ENCODE measurements around the gene KIF18B.

KIF18B gene

DNA sequence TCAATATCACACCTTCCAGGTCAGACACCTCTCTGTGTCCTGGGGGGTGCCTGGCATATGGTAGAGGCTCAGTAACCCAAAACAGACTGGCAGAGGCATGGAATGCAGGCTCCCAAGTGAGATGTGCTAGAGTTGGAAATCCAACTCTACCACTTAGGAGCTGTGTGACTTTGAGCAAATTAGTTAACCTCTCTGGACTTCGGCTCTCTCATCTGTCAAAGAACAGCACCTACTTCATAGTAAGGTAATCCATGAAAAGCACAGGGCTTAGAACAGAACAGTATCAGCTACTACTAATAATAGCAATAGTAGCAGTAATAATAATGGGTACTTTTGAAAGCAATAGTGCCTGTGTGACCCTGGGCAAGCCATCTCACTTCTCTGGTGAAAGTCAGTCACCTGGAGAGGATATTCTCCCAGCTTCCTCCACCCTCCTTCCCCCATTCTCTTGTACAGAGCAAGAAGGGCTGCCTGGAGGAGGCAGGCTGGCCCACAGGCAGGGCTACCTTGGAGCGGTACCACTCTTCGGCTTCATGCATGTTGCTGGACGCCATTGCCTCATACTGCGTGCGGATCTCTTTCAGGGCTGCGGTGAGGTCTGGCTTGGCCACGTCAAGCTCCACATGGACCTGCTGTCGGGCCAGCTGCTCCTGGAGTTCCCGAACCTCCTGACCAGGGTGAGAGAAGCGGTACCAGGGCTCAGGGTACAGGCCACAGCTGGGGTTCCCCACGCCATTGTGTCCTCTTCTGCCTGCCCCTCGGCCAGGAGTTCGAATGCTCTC lies 34.6 kb downstream of the KIF18B start:
- peaks cover 9% of the 10 kb centered on the region for H3K27me3 ChIP-seq (ENCODE audit: insufficient read depth, poor library complexity, severe bottlenecking)
- no peak for DNase-seq (ENCODE audit: low read depth in 1 of 2, low spot score in 1 of 2)
- H3K4me3 ChIP-seq (replicated peaks; ENCODE audit: insufficient read depth, low read length): no peak overlapping the region
- TF ChIP-seq, protein P1, sequence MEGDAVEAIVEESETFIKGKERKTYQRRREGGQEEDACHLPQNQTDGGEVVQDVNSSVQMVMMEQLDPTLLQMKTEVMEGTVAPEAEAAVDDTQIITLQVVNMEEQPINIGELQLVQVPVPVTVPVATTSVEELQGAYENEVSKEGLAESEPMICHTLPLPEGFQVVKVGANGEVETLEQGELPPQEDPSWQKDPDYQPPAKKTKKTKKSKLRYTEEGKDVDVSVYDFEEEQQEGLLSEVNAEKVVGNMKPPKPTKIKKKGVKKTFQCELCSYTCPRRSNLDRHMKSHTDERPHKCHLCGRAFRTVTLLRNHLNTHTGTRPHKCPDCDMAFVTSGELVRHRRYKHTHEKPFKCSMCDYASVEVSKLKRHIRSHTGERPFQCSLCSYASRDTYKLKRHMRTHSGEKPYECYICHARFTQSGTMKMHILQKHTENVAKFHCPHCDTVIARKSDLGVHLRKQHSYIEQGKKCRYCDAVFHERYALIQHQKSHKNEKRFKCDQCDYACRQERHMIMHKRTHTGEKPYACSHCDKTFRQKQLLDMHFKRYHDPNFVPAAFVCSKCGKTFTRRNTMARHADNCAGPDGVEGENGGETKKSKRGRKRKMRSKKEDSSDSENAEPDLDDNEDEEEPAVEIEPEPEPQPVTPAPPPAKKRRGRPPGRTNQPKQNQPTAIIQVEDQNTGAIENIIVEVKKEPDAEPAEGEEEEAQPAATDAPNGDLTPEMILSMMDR (IDR thresholded peaks at IDR 0.05; ENCODE audit: insufficient read depth, low read length): no peak
- TF ChIP-seq, protein P2, sequence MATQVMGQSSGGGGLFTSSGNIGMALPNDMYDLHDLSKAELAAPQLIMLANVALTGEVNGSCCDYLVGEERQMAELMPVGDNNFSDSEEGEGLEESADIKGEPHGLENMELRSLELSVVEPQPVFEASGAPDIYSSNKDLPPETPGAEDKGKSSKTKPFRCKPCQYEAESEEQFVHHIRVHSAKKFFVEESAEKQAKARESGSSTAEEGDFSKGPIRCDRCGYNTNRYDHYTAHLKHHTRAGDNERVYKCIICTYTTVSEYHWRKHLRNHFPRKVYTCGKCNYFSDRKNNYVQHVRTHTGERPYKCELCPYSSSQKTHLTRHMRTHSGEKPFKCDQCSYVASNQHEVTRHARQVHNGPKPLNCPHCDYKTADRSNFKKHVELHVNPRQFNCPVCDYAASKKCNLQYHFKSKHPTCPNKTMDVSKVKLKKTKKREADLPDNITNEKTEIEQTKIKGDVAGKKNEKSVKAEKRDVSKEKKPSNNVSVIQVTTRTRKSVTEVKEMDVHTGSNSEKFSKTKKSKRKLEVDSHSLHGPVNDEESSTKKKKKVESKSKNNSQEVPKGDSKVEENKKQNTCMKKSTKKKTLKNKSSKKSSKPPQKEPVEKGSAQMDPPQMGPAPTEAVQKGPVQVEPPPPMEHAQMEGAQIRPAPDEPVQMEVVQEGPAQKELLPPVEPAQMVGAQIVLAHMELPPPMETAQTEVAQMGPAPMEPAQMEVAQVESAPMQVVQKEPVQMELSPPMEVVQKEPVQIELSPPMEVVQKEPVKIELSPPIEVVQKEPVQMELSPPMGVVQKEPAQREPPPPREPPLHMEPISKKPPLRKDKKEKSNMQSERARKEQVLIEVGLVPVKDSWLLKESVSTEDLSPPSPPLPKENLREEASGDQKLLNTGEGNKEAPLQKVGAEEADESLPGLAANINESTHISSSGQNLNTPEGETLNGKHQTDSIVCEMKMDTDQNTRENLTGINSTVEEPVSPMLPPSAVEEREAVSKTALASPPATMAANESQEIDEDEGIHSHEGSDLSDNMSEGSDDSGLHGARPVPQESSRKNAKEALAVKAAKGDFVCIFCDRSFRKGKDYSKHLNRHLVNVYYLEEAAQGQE (IDR thresholded peaks at IDR 0.05; ENCODE audit: insufficient replicate concordance, low read depth): no peak
- TF ChIP-seq SPI1 (IDR thresholded peaks at IDR 0.05; ENCODE audit: borderline replicate concordance, low read depth) (no peak), GABPA (IDR thresholded peaks at IDR 0.05; ENCODE audit: low read depth) (no peak), POLR2AphosphoS5 (IDR thresholded peaks at IDR 0.05; ENCODE audit: low read depth) (no peak)
- no peak overlapping the region for H3K27ac ChIP-seq (replicated peaks)

DNA sequence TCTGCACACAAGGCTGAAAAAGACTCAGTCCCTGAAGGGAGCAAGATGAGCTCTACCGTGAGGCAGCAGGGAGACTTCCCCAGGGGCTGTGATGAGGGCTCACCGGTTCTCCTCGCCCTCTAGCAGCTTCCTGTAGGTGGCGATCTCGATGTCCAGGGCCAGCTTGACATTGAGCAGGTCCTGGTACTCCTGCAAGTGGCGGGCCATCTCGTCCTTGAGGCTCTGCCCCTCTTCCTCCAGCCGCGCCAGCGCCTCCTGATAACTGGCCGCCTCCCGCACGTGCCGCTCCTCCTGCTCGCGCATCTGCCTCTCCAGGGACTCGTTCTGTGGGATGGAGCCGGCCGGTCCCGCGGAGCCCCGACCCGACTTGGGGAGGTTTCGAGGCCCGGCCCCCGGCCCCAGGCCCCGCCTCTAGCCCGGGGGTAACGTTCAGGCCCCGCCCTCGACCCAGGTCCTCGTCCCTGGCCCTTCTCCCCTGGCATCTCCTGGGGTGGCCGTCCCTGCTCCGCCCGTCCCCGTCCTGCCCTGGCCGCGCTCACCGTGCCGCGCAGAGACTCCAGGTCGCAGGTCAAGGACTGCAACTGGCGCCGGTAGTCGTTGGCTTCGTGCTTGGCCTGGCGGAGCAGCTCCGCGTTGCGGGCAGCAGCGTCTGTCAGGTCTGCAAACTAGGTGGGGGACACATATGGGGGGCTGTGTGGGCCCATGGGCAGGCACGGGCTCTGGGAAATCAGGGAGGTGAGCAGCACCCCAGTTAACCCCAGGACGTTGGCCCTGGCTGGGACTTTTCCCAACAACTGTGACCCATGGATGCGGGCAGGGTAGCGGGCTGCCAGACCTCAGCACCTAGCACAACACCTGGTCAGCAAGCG lies 36.2 kb downstream of the KIF18B start:
- peak overlapping the region; percentile 6; the same call in 1 of the 2 replicates for H3K4me3 ChIP-seq (replicated peaks; ENCODE audit: insufficient read depth, low read length)
- H3K27me3 ChIP-seq (ENCODE audit: insufficient read depth, poor library complexity, severe bottlenecking): peaks cover 9% of the 10 kb centered on the region
- TF ChIP-seq GABPA (IDR thresholded peaks at IDR 0.05; ENCODE audit: low read depth): no peak
- TF ChIP-seq, protein P1 (IDR thresholded peaks at IDR 0.05; ENCODE audit: insufficient read depth, low read length): peak; percentile 67
- DNase-seq (ENCODE audit: low read depth in 1 of 2, low spot score in 1 of 2): peak; percentile 43 to 69
- H3K27ac ChIP-seq (replicated peaks): no peak overlapping the region

DNA sequence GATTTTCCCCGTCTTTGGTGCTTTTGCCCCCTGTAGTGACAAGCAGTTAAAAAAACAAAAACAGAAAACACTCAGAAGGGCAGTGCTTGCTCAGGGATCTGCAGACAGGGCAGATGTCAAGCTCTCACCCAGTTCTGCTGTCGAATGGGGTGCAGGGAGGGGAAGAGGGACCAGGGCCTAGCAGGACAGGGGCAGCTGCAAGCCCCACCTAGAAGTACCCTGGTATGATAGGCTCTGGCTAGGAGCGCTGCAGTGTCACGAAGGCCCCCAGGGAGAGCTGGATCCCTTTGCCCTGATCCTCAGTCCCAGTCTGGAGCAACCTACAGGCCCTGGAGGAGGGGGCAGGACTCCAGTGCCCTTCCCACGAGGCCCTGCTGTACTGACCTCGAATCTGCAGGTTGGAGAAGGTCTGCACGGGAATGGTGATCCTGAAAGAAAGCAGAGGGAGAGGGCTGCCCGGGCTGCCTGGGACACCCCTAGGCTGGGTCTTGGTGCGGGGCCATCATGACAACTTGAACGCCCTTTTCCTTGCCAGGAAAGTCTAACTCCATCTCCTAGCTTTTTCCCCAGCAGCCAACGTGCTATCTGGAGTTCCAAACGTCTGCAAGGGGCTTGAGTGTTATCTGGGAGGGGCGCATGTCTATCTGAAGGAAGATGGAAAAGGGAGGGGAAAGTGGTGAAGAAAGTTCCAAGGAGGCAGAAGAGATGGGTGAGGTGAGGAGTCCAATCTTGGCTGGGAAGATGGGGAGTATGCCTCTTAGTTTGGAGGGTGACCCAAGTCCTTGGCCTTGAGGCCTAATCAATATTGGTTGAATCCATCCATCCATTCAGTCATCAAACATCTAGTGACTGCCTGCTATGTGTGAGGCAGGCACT lies 37.1 kb downstream of the KIF18B start:
- peaks cover 9% of the 10 kb centered on the region for H3K27me3 ChIP-seq (ENCODE audit: insufficient read depth, poor library complexity, severe bottlenecking)
- TF ChIP-seq, protein P2 (IDR thresholded peaks at IDR 0.05; ENCODE audit: insufficient replicate concordance, low read depth): no peak
- TF ChIP-seq SPI1 (IDR thresholded peaks at IDR 0.05; ENCODE audit: borderline replicate concordance, low read depth): no peak
- no peak for TF ChIP-seq GABPA (IDR thresholded peaks at IDR 0.05; ENCODE audit: low read depth)
- no peak for TF ChIP-seq POLR2AphosphoS5 (IDR thresholded peaks at IDR 0.05; ENCODE audit: low read depth)
- TF ChIP-seq, protein P1 (IDR thresholded peaks at IDR 0.05; ENCODE audit: insufficient read depth, low read length): no peak
- H3K4me3 ChIP-seq (replicated peaks; ENCODE audit: insufficient read depth, low read length): no peak overlapping the region
- H3K27ac ChIP-seq (replicated peaks): no peak overlapping the region
- DNase-seq (ENCODE audit: low read depth in 1 of 2, low spot score in 1 of 2): no peak

Measured in HL-60 (cell line).